GOT3 (cell line): Measurements from ENCODE around the gene GBF1.
"Not testable (repeated sequence)": the region's sequence is repeated elsewhere in the genome, so short reads cannot be mapped to it uniquely, and the experiment has no call there.

Experiments used
- DNase-seq: peaks from one replicate; lab custom pipeline; 2025; ENCODE audit warnings: mixed read lengths; lab: John Stamatoyannopoulos, UW

The GBF1 gene

DNA sequence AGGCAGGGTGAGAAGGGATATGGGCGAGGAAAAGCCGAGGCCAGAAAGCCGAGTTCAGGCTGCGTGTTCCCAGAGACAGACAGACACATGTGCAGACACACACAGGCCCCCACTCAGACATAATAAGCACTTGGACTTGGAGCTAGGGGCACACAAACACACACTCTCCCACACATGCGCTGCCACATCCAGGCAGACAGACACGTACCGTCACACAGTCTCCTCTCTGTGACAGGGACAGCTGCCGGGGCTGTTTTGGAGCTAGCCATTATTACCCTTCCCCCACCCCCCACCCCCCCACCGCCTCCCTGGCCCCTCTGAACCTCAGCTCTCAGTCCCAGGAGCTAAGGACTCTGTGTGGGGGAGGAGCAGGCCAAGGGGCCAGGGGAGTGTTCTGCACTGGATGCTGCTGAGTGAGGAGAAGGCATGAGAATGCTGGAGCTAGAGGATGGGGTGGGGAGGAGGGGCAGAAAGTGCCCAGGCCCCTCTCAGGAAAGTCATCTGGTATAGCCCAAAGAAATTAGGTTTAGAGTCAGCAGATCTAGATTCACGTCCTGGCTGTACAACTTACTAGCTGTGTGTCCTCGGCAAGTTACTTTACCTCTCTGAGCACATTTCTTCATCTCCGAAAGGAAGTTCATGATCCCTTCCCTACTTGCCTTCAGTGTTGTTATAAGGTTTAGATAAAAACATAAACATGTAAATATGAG, 10.3 kb upstream of the GBF1 start:
- DNase-seq, result no peak

DNA sequence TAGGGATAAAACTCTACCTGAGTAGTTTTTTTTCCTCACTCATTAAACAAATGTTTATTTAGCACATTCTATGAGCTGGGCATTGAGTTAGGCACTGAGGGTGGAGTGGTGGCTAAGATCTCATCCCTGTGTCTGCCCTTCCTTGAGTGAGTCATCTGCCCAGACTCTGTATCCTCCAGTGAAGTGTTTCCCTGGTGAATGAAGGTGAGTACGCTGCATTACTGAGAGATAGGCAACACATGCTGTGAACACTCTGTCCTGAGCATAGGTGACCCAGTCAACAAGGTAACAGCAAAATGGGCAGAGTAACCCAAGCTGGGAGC, 9.8 kb upstream of the GBF1 start:
- no peak for DNase-seq

GRCh38 chr10:102236006-102236405, 9.3 kb upstream of the GBF1 start:
- DNase-seq, result no peak

DNA sequence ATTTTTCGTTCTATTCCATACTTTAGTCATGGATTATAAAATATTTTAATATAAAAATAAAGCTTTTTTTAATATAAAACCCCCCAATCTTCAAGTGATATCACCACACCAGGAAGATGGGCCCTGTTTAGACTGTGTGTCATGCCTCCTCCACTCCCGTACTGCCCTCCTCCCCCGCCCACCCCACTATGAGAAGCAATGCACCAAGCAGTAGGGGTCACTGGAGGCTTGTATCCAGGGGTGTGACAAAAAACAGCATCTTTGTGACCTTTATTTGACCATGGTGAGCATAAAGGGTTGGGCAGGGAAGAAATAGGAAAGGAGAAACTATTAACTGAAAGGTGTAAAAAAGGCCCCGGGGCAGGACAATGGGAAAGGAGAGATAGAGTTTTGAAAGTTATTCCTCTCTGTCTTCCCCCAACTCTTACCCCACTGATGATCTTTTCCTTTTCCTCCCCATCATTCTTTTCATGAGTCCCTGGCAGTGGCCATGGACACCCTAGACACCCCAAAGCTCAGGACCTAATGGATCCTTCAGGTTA, 7.5 kb upstream of the GBF1 start:
- no peak for DNase-seq

DNA sequence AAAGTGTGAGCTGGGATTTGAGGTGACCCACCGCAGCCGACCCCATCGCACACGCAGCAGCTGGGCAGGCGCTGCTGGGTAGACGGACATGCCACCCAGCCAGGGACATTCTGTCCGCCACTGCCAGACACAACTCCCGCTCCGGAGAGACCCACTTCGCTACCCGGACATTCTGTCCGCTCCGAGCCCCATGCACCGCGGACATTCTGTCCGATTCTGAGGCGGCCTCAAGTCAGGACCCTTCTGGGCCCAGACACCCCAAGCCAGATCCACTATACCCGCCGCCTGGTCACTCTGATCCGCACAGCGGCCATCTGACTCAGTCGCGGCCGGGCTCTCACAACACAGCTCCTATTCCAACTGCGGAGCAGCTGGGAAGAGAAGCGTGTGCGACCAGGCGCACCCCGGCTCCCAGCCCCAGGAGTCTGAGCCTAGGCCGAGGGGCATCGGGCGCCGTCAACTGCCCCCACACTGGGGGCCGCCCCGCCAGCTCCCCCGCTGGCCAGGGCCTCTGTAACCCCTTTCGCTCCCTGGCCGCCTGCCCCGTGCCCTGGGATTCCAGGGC, 4.8 kb upstream of the GBF1 start:
- no peak for DNase-seq

- no peak for DNase-seq
Measured at GRCh38 chr10:102241032-102241443, 4.3 kb upstream of the GBF1 start.

- peak; percentile 39 for DNase-seq
Measured at GRCh38 chr10:102241444-102242117, 3.8 kb upstream of the GBF1 start, which contains the start of gene PITX3. TSS of gene PITX3 (minus strand) at chr10:102241512. CDS start at chr10:102232080, 9,432 bp downstream.

DNA sequence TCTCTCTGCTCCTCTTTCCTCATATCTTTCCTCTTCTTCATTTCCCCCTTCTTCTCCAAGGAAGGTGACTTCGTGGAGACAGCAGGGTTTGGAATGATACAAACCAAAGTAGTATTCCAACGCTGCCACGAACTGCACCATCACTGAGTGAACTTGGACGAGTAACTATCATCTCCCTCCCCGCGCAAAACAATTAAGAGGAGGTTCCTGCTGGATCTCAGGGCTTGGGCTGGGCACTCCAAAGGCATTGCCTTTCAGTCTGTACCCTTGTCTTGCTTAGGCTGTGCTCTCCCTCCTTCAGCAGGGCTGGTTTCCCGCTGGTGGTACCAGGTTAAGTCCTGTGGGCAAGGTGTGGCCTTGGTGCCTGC, 3.2 kb upstream of the GBF1 start:
- no peak for DNase-seq

- DNase-seq, result no peak
Measured at GRCh38 chr10:102243309-102243708, 2.0 kb upstream of the GBF1 start.

DNA sequence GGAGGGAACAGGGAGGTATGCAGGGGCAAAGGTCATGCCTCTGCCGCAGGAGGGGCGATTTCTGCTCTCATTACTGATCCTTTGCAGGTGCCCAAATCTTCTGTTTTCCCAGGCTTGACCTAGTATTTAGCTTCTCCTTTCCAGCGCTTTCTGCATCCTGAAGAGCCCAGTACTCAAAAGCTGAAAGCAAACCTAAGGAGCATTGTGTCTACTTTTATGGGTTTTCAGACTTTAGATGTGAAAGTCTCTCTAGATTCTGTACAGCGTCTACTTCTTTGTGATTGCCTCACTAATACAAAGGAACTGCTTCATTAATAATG, 560 bp downstream of the GBF1 start:
- no peak for DNase-seq

- DNase-seq, result no peak
Measured at GRCh38 chr10:102246261-102246660, 929 bp downstream of the GBF1 start.

- no peak for DNase-seq
Measured at GRCh38 chr10:102247734-102248133, 2.4 kb downstream of the GBF1 start.

- not testable (repeated sequence) for DNase-seq
Measured at GRCh38 chr10:102252508-102252907, 7.2 kb downstream of the GBF1 start.

DNA sequence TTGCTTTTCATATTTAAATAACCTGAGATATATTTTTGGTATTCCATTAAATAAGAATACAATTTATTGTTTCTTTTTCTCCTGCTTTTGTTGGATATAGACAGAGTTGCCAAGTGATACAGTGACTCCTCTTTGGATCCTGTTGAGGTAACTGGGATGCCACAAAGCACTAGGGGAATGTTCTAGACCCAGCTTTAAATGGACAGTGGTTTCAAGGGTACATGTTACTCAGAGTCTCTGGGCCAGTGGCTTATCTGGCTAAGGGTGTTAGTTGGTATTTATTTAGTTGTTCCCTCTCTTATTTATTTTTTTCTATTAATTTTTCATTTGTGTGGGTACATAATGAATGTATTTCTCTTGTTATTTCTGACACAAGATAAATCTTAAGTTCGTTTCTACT, 9.1 kb downstream of the GBF1 start:
- no peak for DNase-seq

DNA sequence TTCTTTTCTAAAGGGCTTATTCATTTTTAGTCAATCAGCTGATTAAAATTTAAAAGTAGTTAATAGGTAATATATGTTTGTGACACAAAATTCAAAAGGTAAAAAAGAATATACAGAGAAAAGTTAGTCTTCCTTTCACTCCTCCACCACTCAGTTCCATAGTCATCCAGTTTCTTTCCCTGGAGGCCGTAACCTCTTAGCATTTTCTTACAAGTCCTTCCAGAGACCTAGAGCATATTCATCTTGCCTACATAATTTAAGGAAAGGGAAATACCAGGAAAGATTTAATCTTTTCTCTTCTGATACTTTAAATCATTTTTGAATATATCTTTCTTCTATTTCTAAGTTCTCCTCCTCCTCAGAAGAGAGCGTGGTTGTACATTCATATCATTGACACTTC, 10.1 kb downstream of the GBF1 start:
- DNase-seq, result no peak

- no peak for DNase-seq
Measured at GRCh38 chr10:102261196-102261595, 15.9 kb downstream of the GBF1 start.

DNA sequence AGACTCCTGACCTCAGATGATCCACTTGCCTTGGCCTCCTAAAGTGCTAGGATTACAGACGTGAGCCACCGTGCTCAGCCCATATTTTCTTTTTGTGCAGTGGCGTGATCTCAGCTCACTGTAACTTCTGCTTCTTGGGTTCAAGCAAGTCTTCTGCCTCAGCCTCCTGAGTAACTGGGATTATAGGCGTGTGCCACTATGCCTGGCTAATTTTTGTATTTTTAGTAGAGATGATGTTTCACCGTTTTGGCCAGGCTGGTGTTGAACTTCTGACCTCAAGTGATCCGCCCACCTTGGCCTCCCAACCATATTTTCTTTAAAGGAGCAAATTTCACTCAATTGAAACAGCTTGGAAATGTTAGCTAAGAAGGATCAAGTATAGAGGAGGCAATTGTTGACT, 16.5 kb downstream of the GBF1 start:
- DNase-seq, result no peak

DNA sequence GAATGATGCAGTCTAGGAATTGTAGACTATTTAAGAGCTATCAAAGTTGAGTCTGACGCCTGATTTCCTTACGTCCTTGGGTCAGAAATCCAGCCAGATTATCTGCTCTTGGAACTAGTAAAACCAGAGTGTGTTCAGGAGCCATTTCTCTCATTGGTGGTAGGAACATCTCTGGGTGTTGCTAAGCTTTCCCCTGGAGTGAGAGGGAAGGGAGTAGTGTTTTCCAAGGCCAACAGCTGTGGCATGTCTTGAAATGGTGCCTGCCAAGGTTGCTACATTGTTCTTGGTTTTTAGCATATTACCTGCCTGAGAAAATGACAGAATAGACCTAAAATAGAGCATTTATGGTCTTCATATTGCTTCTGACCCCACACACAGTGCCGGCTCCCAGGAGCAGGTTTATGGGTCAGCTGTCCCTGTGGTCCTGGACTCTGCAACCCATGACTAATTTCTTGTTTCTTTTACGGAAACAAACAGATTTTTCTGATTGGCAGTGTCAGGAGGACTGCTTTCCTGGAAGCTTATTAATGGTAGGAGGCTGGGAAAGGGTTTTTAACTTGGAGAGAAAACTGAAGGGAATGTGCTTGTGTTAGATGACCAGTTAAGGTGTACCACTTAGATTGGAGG, 17.5 kb downstream of the GBF1 start:
- DNase-seq, result no peak

DNA sequence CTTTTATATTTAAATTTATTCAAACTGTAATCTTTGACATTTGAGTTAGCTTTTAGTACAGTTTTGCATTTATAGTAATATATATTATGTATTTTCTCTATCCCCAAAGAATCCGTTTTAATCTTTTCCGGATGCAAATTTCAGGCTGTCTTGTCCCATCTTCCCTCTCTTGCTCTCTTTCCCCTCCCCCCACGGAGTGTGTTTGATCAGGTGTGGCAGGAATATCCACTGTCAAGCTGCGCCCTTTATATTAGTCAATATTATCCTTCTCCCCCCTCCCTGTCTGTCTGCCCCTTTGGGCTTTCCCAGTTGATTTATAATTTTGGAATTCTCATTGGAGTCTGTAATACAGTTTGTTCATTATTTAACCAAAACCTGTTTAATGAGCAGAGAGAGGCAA, 19.0 kb downstream of the GBF1 start:
- DNase-seq, result no peak

GRCh38 chr10:102266670-102267069, 21.3 kb downstream of the GBF1 start:
- no peak for DNase-seq

DNA sequence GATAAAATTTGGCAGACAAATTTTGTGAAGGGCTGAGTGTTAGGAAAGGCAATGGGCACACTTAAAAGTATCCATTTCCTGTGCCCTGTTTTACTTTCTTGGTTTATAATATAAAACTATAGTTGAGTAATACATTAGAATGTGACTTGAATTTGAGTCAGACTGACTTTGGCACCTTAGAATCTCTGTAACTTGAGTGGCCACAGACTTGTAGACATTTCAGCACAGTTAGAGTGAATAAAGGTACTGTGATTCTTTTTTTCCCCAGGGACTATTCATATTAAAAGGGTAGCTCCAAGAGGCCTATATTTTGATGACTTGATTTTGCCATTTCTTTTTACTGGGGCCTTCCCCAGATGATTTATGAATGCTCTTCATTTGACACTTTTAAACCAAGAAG, 22.4 kb downstream of the GBF1 start:
- DNase-seq, result no peak

- DNase-seq, result no peak
Measured at GRCh38 chr10:102268375-102268888, 23.1 kb downstream of the GBF1 start.

- DNase-seq, result no peak
Measured at GRCh38 chr10:102269017-102269416, 23.7 kb downstream of the GBF1 start.
